HepG2 (cell line): Measurements from ENCODE around the gene ODC1.

ENCODE experiments used
- CHD2 ChIP-seq: IDR thresholded peaks from 2 replicates; pipeline ENCODE4 v1.6.1; 2011; ENCODE audit warnings: low read depth, low read length, improper control_type of control experiment
- GABPA ChIP-seq, 2 experiments: IDR thresholded peaks; 2 replicates each; pipeline ENCODE4 v1.6.1; 2011 to 2016; ENCODE audit warnings: low read depth in 2 of 2, low read length in 1 of 2, missing biosample characterization in 1 of 2, missing genetic modification characterization in 1 of 2
- MYC ChIP-seq: sonication (generic); formaldehyde crosslinking; IDR thresholded peaks from 2 replicates; pipeline ENCODE4 v1.9.0; 2021; ENCODE audit warnings: missing genetic modification reagents, borderline replicate concordance
- MZF1 ChIP-seq: sonication (generic); formaldehyde crosslinking; IDR thresholded peaks from 2 replicates; pipeline ENCODE4 v1.8.1; 2023; ENCODE audit warnings: mild to moderate bottlenecking, missing genetic modification reagents, borderline replicate concordance
- RAD21 ChIP-seq: fragments of 450-650 bp; formaldehyde crosslinking; IDR thresholded peaks from 2 replicates; pipeline ENCODE4 v1.5.0; 2020; ENCODE audit warnings: mild to moderate bottlenecking
- U2AF2 ChIP-seq: fragments of 200-400 bp; formaldehyde crosslinking; IDR thresholded peaks from 2 replicates; pipeline ENCODE4 v1.6.1; 2017; ENCODE audit warnings: low read depth, mild to moderate bottlenecking, low read length
- ZBTB20 ChIP-seq: sonication (generic); formaldehyde crosslinking; IDR thresholded peaks from 2 replicates; pipeline ENCODE4 v1.8.1; 2023; ENCODE audit warnings: missing genetic modification reagents, low read depth, mild to moderate bottlenecking, borderline replicate concordance
- ZMYM3 ChIP-seq: sonication (generic); formaldehyde crosslinking; IDR thresholded peaks from 2 replicates; pipeline ENCODE4 v1.5.1; 2020; ENCODE audit warnings: mild to moderate bottlenecking, missing genetic modification reagents
- ZNF350 ChIP-seq: sonication (generic); formaldehyde crosslinking; IDR thresholded peaks from 2 replicates; pipeline ENCODE4 v1.4.0; 2020; ENCODE audit warnings: mild to moderate bottlenecking, low read depth, missing genetic modification reagents, borderline replicate concordance
- TF ChIP-seq, protein P1 (sequence below): IDR thresholded peaks from 2 replicates; pipeline ENCODE4 v1.6.1; 2016; ENCODE audit warnings: mild to moderate bottlenecking
- TF ChIP-seq, protein P2 (sequence below): sonication (generic); formaldehyde crosslinking; IDR thresholded peaks from 2 replicates; pipeline ENCODE4 v1.5.0; 2020; ENCODE audit warnings: mild to moderate bottlenecking, missing genetic modification reagents, moderate library complexity
- TF ChIP-seq, protein P3 (sequence below): IDR thresholded peaks from 2 replicates; pipeline ENCODE4 v1.6.1; 2016; ENCODE audit warnings: low read depth
- TF ChIP-seq, protein P4 (sequence below): sonication (generic); formaldehyde crosslinking; IDR thresholded peaks from 2 replicates; pipeline ENCODE4 v1.5.0; 2020; ENCODE audit warnings: missing genetic modification reagents
- TF ChIP-seq, protein P5 (sequence below), 2 experiments: IDR thresholded peaks; 2 replicates each; pipeline ENCODE4 v1.6.1; 2011 to 2012; ENCODE audit warnings: low read length in 2 of 2, borderline replicate concordance in 1 of 2, low read depth in 1 of 2, mild to moderate bottlenecking in 1 of 2, moderate library complexity in 1 of 2

DNA sequence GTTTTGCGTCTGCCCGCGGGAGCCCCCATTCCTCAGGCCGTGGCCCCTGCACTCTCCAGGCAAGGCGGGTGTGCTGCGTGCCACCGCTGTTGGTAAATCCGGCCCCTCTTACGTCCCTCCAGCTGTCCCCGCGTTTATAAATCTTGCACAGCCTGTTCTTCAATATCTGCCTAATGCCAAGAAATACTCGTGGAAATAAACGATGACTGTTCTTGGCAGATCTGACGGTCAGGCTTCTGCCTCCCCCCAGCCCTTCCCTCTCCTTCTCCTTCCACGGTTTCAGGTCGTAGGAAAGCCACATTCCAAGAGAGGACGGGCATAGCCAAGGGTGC lies 20.5 kb downstream of the ODC1 start:
- TF ChIP-seq, protein P1, sequence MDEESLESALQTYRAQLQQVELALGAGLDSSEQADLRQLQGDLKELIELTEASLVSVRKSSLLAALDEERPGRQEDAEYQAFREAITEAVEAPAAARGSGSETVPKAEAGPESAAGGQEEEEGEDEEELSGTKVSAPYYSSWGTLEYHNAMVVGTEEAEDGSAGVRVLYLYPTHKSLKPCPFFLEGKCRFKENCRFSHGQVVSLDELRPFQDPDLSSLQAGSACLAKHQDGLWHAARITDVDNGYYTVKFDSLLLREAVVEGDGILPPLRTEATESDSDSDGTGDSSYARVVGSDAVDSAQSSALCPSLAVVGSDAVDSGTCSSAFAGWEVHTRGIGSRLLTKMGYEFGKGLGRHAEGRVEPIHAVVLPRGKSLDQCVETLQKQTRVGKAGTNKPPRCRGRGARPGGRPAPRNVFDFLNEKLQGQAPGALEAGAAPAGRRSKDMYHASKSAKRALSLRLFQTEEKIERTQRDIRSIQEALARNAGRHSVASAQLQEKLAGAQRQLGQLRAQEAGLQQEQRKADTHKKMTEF (CRISPR knock-in tag) = no peak
- no peak for TF ChIP-seq RAD21 (CRISPR knock-in tag)
- no peak for TF ChIP-seq ZBTB20
- TF ChIP-seq, protein P2, sequence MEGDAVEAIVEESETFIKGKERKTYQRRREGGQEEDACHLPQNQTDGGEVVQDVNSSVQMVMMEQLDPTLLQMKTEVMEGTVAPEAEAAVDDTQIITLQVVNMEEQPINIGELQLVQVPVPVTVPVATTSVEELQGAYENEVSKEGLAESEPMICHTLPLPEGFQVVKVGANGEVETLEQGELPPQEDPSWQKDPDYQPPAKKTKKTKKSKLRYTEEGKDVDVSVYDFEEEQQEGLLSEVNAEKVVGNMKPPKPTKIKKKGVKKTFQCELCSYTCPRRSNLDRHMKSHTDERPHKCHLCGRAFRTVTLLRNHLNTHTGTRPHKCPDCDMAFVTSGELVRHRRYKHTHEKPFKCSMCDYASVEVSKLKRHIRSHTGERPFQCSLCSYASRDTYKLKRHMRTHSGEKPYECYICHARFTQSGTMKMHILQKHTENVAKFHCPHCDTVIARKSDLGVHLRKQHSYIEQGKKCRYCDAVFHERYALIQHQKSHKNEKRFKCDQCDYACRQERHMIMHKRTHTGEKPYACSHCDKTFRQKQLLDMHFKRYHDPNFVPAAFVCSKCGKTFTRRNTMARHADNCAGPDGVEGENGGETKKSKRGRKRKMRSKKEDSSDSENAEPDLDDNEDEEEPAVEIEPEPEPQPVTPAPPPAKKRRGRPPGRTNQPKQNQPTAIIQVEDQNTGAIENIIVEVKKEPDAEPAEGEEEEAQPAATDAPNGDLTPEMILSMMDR (CRISPR knock-in tag) = no peak
- no peak for TF ChIP-seq CHD2
- TF ChIP-seq, protein P3, sequence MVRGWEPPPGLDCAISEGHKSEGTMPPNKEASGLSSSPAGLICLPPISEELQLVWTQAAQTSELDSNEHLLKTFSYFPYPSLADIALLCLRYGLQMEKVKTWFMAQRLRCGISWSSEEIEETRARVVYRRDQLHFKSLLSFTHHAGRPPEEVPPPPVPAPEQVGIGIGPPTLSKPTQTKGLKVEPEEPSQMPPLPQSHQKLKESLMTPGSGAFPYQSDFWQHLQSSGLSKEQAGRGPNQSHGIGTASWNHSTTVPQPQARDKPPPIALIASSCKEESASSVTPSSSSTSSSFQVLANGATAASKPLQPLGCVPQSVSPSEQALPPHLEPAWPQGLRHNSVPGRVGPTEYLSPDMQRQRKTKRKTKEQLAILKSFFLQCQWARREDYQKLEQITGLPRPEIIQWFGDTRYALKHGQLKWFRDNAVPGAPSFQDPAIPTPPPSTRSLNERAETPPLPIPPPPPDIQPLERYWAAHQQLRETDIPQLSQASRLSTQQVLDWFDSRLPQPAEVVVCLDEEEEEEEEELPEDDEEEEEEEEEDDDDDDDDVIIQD (CRISPR knock-in tag) = no peak
- TF ChIP-seq GABPA (IDR thresholded peaks at IDR 0.05; ENCODE audit: low read depth, low read length) = no peak
- TF ChIP-seq GABPA (CRISPR knock-in tag; IDR thresholded peaks at IDR 0.05; ENCODE audit: low read depth) = no peak
- no peak for TF ChIP-seq ZNF350 (CRISPR knock-in tag)
- TF ChIP-seq ZMYM3 (CRISPR knock-in tag) = no peak
- no peak for TF ChIP-seq U2AF2
- TF ChIP-seq, protein P4, sequence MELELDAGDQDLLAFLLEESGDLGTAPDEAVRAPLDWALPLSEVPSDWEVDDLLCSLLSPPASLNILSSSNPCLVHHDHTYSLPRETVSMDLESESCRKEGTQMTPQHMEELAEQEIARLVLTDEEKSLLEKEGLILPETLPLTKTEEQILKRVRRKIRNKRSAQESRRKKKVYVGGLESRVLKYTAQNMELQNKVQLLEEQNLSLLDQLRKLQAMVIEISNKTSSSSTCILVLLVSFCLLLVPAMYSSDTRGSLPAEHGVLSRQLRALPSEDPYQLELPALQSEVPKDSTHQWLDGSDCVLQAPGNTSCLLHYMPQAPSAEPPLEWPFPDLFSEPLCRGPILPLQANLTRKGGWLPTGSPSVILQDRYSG (CRISPR knock-in tag) = no peak
- TF ChIP-seq, protein P5, sequence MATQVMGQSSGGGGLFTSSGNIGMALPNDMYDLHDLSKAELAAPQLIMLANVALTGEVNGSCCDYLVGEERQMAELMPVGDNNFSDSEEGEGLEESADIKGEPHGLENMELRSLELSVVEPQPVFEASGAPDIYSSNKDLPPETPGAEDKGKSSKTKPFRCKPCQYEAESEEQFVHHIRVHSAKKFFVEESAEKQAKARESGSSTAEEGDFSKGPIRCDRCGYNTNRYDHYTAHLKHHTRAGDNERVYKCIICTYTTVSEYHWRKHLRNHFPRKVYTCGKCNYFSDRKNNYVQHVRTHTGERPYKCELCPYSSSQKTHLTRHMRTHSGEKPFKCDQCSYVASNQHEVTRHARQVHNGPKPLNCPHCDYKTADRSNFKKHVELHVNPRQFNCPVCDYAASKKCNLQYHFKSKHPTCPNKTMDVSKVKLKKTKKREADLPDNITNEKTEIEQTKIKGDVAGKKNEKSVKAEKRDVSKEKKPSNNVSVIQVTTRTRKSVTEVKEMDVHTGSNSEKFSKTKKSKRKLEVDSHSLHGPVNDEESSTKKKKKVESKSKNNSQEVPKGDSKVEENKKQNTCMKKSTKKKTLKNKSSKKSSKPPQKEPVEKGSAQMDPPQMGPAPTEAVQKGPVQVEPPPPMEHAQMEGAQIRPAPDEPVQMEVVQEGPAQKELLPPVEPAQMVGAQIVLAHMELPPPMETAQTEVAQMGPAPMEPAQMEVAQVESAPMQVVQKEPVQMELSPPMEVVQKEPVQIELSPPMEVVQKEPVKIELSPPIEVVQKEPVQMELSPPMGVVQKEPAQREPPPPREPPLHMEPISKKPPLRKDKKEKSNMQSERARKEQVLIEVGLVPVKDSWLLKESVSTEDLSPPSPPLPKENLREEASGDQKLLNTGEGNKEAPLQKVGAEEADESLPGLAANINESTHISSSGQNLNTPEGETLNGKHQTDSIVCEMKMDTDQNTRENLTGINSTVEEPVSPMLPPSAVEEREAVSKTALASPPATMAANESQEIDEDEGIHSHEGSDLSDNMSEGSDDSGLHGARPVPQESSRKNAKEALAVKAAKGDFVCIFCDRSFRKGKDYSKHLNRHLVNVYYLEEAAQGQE (IDR thresholded peaks at IDR 0.05; ENCODE audit: borderline replicate concordance in 1 of 2, low read depth in 1 of 2, low read length in 2 of 2) = no peak
- TF ChIP-seq MZF1 = no peak
- no peak for TF ChIP-seq MYC (CRISPR knock-in tag)
